Fibroblast of skin of left biceps (primary cell): ENCODE data around the gene HYAL3.
"Not testable (repeated sequence)": the region's sequence is repeated elsewhere in the genome, so short reads cannot be mapped to it uniquely, and the experiment has no call there.

Source experiments
- DNase-seq, 2 experiments: peaks; one replicate each; pipeline ENCODE4 v3.0.0-alpha.2; 2013; ENCODE audit warnings: low read depth in 2 of 2

Gene HYAL3

GRCh38 chr3:50292159-50293078 lies 6.8 kb downstream of the HYAL3 start, which contains the start of gene IFRD2:
Gene IFRD2 (minus strand): TSS chr3:50292429. CDS start chr3:50292274, 155 bp downstream.
- DNase-seq, result peak; percentile 90 to 91

- DNase-seq, result no peak
These were observed 9.0 kb downstream of the HYAL3 start for GRCh38 chr3:50290161-50290641.

- no peak for DNase-seq
These were observed 10.1 kb downstream of the HYAL3 start for GRCh38 chr3:50289130-50289529.

- DNase-seq, result no peak
These were observed 10.7 kb downstream of the HYAL3 start for GRCh38 chr3:50288387-50289007.

GRCh38 chr3:50287262-50287661 lies 11.9 kb downstream of the HYAL3 start:
- no peak for DNase-seq

- DNase-seq, result no peak
These were observed 12.6 kb downstream of the HYAL3 start for GRCh38 chr3:50286322-50287227.

- DNase-seq, result not testable (repeated sequence)
These were observed 15.1 kb downstream of the HYAL3 start for GRCh38 chr3:50284121-50284520.

GRCh38 chr3:50279255-50280016 lies 19.8 kb downstream of the HYAL3 start:
- DNase-seq, result no peak

- DNase-seq, result no peak
These were observed 20.4 kb downstream of the HYAL3 start, which contains the start of gene LSMEM2 for GRCh38 chr3:50278880-50279224. Gene LSMEM2 (plus strand): TSS chr3:50279087. CDS start chr3:50279114, 27 bp downstream.

GRCh38 chr3:50278123-50278879 lies 20.9 kb downstream of the HYAL3 start:
- DNase-seq, result no peak

GRCh38 chr3:50276762-50277101 lies 22.5 kb downstream of the HYAL3 start:
- DNase-seq, result no peak

GRCh38 chr3:50275996-50276761 lies 23.0 kb downstream of the HYAL3 start:
- no peak for DNase-seq

GRCh38 chr3:50275141-50275995 lies 23.8 kb downstream of the HYAL3 start:
- DNase-seq, result no peak

GRCh38 chr3:50274371-50275104 lies 24.7 kb downstream of the HYAL3 start:
- DNase-seq, result no peak

GRCh38 chr3:50273689-50274065 lies 25.5 kb downstream of the HYAL3 start:
- no peak for DNase-seq

GRCh38 chr3:50272911-50273688 lies 26.1 kb downstream of the HYAL3 start:
- DNase-seq, result peak in 1 of 2 experiments; percentile 18

- DNase-seq, result not testable (repeated sequence)
These were observed 26.7 kb downstream of the HYAL3 start for GRCh38 chr3:50272538-50272910.
